ENCODE measurements around the gene COL13A1.
A peak's percentile ranks its signal among the peaks of the same experiment; 100 is the strongest.

The COL13A1 gene

DNA sequence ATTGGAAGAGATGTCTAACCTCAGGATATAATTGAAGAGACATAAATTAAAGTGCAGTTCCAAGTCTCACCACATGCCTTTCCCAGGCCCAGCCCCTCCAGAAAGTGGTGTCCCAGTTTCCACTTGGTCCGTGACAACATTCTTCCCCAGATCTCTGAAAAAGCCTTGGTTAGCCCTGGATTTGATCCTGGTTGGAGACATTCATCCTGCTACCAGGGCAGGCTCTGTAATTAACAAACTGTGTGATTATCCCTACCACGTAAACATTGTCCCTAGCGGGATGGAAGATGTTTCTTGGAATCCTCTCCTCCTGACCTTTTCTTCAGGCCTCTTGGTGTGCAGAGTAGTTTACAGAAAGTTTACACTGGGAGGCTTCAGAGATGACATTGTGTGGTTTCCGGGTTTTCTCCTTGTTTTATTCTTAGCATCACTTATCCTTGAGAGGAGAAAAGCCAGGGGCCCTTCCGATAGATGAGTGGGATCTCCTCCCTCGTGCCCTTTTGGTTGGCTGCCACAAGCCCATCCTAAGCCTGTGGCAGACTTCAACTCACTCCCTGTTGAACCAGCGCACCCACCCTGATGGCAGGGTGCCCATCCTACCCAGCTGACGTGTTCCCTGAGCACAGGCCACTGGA is 83.8 kb downstream of the COL13A1 start:
- no peak for DNase-seq (ENCODE audit: low read depth, low spot score)

DNA sequence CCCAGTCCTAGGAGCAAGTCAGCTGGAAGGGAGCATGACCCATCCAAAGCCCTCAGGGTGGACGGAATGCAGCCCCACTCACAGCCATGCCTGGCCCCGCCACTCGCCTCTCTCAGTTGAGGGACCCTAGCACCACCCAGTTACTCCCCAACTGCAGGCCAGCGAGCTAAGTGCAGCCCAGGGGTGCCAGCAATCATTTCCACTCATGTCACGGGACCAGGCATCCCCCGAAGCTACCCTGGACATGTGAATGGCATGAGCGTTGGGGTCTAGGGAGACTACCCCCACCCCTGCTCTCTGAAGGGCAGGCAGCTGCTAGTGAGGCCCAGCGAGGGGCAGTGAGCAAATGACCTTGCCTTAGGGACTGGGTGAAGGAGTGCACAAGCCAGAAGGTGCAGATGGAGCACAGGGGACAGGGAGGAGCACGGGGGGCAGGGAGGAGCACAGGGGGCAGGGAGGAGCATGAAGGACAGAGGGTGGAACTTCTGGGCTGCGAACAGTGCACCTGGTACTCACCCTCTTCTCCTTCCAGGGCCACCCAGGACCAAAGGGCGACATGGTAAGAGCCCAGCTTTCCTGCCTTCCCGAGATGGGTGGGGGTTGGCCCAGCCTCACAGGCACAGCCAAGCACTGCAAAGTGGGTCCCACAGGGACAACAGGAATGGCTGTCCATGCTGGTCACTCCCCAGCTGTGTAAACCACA is 87.3 kb downstream of the COL13A1 start:
- DNase-seq (ENCODE audit: low read depth, low spot score), result no peak

DNA sequence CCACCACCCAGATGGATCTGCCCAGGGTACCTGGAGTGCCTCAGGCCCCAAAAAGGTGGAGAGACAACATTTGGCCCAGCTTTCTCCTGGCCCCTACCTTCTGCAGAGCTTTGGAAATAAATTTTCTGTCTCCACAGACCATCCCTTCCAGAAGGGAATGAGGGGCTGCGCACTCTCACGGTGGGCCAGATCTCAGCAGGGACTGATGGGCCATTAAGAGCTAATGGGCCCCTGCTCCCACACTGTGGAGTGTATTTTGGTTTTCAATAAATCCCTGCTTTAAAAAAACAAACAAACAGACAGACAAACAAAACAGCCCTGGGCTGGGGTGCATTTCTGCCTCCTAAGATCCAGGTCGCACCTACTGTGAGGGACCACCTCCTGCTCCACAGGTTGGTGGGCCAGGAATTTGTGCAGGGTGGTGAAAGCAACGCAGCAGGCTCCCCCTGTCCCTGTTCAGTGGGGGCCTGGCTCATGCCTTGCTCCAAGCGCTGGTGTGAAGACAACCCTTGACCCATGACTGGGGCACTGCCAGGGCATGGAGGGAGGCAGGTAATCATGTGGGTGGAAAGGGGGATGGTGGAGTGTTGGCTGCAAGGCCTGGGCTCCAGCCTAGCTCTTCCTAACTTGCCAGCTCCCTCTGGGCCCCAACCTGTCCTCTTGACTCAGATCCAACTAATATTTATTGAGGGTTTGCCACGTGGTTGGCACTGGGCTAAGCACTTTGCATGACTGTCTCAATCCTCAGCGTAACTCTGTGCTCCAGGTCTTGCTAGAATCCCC is 88.5 kb downstream of the COL13A1 start:
- DNase-seq (ENCODE audit: low read depth, low spot score), result no peak

DNA sequence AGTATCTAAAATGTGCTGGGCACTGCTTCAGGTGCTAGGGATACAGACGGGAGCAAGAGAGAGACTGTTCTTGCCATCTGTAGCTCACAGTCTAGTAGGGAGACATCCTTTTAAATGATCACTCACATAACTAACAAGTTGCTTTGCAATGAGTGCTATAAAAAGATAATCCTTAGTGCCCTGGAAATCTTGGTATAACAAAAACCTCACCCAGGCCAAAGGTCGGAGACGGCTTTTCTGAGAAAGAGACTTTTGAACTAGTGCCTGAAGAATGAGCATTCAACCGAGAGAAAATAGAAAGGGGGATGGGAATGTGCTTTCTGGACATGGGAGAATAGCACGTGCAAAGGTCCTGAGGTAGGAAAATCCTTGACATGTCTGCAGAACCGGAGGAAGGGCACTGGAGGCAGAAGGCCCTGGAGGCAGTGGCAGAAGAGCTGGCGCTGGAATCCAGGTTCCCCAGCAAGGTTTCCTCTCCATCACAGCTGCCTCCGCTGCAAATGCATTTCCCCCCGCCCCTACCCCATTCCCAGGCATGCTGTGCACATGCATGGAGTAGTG is 89.4 kb downstream of the COL13A1 start:
- no peak for DNase-seq (ENCODE audit: low read depth, low spot score)

DNA sequence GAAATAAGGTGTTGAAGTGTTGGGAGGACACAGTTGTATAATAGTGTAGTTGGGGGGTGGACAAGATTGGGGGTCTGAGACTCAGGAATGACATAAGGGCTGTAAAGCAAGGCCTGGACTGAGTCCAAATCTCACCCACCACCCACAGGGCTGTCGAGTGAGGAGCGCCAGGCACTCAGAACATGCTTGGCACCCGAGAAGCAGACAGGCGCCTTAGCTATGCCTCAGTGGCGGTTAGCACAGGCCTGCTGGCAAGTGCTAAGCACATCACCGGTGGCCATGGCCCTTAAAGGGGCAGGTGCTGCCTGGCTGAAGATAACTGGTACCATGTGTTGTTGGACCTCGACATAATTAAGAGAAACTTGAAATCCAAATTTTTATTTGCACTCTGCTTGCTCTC is 90.7 kb downstream of the COL13A1 start:
- DNase-seq (ENCODE audit: low read depth, low spot score), result no peak

DNA sequence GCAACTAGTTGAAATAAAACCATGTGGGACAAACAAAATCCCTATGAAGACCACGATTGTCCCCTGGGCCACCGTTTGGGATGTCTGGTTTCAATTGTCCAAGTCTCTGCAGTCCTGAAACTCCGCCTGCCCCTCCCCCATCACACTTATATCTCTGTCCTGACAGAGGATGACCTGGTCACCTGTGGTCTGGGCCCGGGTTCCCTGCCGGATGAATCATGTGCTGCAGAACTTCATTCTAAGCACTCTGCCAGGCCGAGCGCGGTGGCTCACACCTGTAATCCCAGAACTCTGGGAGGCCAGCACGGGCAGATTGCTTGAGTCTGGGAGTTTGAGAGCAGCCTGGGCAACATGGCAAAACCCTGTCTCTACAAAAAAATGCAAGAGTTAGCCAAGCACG is 91.1 kb downstream of the COL13A1 start:
- no peak for DNase-seq (ENCODE audit: low read depth, low spot score)

DNA sequence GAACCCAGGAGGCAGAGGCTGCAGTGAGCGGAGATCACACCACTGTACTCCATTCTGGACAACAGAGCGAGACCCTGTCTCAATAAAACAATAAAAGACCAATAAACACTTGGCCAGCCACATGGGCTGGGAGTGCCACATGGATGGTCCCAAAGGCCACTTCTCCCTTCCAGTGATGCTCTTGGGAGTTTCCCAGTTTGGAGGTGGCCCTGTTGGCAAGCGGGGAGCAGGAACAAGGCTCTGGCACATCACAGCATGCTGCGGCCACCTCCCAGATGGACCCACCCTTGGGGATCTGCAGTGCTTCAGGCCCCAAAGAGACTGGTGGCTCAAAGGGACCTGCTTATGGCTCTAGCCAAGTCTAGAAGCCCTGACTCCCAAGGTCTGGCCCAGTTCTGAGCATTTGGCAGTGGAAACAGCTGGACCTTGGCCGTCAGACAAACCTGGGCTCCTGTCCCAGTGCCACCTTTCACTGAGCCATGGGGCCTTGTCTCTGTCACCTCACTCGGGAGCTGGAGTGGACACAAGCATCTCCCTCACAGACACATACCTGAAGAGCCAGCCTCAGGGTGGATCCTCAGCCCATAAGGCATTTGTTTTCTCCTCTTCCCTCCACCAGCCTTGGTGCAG is 91.7 kb downstream of the COL13A1 start:
- DNase-seq (ENCODE audit: low read depth, low spot score), result no peak

DNA sequence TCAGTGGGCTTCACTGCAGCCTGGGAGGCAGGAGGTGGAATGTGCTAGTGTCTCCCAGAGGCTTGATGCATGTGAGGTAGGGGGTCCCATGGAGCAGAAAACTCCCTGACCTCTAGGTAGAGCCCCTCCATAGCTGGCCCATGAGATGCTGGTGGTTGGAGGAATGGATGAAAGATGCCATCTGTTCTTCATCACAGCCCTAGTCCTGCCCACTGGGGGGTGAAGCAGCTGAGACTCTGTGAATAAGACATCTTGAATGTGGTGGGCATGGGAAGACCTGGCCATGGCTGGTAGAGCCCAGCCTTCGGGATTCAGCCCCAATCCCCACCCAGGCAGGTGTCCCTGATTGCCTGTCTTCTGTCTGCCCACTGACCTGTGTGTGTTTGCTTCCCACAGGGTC is 92.5 kb downstream of the COL13A1 start:
- DNase-seq (ENCODE audit: low read depth, low spot score), result no peak

DNA sequence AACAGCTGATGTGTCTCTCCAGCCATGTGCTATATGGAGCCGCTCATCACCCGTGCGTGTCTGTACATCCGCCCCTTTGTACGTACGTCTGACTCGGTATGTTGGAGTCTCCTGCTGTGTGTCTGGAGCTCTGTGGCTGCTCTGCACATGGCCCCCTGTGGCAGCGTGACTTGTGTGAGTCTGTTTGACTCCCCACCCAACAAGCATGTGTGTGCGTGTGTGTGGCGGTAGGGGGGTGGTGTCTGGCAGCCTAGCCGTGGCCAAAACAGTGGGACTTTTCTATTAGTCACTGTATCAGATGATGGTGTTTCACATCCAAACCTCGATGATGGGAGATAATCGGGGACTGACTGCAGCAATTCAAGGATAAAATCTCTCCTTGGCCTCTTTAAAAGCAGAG is 94.1 kb downstream of the COL13A1 start:
- peak; percentile 95 for DNase-seq (ENCODE audit: low read depth, low spot score)

DNA sequence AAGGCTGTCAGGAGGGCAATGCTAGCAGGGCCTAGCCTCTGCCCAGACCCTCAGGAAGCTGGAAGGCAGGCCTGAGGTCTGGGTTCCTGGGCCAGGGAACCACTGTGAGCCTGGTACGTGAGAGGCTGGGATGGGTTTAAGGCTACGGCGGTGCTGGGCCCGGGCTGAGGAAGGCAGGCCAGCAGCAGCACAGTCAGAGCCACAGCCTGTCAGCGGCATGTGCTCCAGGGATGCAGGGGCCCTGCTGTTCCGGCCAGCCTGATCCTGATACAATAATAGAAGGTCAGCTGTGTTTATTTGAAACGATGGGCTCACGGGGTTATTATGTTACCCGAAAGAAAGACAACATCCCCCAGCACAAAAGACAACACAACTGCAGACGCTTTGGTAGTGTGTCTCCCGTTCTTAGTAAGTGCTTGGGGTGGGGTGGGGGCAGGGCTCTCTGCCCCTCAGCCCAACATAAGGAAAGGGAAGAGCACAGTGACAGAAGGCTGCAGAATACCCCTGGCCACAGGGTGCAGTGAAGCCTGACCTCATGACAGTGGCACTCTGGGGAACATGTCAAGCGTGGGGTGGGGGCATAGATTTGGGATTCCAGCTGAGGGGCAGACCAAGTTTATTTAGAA is 95.0 kb downstream of the COL13A1 start:
- peak; percentile 73 for DNase-seq (ENCODE audit: low read depth, low spot score)

DNA sequence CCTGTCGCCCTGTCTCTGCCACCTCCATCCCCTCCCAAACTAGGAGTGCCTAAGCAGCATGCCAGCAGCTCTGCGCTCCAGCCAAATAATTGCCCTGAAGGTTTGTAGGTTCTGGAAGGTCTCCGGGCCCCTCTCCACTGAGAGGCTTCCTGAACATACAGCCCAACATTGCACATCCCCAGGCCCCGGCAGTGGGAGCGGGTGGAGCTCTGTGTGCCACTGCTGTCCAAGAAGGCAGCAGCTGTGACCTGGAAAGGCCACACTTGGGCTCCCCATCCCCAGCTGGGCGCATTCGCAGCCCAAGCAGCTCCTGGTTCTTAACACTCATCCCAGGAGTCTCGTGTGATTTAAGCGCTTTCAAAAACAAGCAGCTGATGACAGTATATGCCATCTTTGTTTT is 95.7 kb downstream of the COL13A1 start:
- no peak for DNase-seq (ENCODE audit: low read depth, low spot score)

DNA sequence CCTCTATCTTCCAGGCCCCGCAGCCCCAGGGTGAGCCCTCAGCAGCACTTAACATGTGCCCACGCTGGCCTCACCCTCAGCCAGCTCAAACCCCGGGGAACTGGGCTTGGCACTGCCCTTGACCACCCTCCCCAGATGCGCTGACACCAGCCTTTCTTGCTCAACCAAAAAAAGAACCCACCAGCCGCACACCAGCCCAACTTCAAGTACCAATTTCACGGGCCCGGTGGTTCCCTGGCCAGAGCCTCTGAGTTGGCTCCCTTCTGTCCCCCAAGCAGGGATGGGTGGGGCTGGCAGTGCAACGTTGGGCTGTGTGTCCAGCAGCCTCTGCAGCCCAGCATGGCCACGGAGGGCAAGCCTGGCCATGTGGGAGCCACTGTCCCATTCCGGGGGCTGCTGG is 96.3 kb downstream of the COL13A1 start:
- no peak for DNase-seq (ENCODE audit: low read depth, low spot score)

DNA sequence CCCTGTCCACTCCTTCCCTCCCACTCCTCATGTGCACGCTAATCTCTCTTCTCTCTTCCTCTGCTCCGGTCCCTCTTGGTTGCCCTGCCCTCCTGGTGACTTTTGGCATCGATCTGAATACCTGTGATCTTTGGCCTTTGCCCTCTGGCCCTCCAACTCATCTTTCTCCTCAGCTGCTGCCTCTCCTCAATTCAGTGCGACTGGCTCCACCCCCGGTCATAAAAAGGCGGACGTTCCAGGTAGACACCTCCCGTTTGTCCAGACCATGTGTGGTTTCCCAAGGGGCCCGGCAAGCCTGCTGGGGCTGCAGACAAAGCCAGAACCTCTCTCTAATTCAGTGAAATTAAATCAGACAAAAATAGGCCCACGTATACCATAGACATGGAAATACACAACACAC is 96.8 kb downstream of the COL13A1 start:
- no peak for DNase-seq (ENCODE audit: low read depth, low spot score)

DNA sequence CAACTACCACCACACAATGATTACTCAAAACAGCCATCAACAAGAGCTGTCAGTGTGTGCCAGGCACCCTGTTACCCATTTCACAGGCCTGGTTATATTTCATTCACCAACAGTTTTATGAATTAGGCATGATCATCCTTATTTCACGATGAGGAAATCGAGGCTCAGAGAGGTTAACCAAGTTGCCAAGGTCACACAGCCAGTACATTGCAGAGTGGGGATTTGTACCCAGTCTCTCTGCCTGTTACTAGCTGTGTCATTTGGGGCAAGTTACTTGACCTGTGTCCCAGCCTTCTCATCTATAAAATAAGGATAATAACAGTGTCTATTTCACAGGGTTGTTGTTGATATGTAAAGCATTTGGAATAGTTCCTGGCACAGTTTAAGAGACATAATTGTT is 97.2 kb downstream of the COL13A1 start:
- no peak for DNase-seq (ENCODE audit: low read depth, low spot score)

DNA sequence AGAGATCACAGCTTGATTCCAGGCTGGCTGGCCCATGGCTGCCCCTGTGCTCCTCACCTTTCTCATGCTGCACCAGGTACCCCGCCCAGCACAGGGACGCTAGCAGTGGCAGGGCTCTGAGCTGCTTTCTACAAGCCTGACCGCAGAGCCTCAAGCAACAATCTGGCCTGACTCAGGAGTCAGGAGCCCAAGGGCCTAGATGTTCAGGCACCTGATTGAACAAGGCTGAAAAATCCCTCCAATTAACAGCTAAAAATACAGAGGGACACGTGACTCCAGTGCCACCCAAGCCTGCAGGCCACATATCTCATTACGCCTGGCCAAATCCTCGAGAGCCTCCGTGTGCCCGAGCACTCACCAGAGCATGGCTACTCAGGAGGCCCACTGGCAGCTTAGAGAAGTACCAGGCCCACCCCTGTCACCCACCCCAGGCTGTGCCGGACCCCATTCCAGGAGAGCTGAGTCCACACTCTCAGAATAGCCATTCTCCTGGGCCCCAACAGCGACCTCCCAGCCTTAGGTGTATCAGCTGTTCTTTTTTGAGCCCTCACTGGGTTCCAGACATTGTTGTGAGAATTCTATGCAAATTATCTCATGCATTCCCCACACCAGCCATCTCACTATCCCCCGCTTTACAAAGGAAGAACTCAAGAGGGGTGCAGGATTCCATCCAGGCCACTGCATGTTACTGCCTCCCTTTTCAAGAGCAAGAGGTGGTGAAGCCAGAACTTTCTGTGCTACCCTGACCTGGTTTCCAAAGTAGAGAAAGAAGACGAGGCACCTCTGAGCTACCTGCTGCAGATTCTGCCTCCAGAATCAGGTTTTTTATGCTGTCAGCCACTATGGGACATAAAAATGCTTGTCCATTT is 98.3 kb downstream of the COL13A1 start:
- DNase-seq (ENCODE audit: low read depth, low spot score), result no peak

DNA sequence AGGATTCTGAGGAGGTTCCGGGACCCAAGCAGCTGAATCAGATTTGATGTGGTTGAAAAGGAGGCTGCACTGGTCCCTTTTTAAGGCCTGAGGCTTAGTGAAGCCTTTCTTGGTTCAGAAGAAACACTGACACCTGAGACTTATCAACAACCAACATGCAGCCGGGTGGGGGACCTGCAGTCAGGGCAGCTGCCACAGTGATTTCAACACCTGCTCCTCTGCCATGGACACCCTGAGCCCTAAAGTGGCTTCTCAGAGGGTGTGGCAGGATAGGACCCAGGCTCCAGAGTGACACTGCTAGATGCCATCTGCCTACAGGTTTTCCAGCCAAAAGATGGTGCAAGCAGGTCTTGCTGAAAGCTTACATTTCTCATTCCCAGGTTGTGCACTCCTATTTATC is 99.3 kb downstream of the COL13A1 start:
- DNase-seq (ENCODE audit: low read depth, low spot score), result no peak

DNA sequence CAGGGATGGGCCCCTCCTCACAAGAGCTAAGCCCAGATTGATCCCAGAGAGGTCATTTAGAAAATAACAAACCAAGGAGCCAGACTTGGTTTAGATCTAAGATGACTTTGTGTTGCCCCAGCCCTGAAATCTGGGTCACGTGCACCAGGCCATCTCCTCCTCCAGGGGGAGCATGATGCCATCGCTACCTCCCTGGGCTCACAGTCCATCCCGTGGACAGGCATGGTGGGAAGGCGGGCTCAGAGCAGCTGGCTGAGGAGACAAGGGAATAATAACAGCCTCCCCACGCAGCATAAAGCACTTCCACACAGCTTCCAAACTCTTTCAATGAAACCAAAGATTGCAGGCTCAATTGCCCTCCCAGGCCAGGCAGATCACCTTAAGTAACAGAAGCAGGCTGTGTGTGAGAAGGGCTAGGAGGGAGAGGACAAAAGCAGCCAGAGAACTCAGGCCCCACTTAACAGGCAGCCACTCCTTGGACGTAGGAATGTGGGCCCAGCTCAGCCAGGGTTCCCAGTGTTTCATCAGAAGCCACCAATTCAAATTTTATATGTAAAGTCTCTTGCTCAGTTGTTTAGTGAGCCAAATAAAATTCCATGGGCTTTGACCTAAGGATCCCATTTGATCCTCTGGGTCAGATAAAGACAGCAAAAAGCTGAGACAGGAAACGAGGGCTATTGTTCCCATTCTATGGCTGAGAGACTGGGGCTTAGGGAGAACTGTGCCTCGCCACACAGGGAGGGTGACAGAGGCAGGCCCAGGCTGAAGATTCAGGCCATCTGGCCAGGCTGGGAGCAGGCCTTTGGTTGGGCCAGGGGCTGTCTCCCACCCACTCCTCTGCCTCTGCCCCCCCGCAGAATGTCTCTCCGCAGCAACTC is 100.2 kb downstream of the COL13A1 start:
- DNase-seq (ENCODE audit: low read depth, low spot score), result no peak

DNA sequence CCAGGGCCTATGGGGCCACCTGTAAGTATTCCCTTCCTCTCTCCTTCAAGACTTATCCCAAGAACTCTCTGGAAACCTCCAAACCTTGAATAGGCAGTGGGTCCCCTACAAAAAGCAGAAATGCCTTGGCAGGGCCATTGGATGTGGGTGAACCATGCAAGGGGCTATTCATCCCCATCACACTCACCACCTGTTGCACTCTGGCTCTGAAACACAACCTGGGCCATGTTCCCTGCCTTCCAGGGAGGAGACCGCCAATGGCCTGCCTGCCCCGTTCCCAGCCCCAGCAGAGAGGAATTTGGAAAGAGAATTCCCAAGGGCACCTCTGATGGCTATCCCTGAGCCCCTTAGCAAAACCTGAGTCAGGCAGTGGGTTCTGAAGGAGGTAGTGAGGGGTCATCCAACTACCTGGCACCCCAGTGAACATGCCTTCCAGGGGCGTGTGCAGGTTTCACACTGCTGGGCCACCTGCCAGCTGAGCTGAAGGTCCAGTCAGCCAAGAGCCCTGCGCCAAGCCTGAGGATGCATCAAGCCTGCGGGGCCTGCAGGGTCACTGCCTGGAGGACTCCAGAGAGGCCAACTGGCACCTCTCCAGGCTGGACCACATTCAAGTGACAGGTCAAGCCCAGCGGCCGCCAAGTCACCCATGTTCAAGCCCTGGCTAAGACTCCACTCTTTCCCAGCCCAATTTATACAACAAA is 101.3 kb downstream of the COL13A1 start:
- no peak for DNase-seq (ENCODE audit: low read depth, low spot score)

DNA sequence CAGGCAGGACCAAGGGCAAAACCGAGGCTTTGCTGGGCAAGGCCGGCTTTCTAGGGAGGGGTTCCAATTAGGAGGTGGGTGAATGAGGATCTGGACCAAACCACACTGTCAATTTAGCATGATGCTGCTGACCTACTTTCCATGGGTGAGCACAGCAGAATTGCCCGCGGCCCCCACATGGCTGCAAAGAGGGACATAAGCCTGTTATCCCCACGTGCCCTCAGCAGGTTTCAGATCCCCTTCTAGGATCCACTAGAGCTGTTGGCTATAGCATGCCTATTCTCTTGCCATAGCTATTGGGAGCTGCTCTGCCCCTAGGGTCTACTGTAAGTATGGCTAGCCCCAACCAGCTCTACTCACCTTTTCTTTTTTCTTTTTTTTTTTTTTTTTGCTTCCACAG is 102.8 kb downstream of the COL13A1 start:
- DNase-seq (ENCODE audit: low read depth, low spot score), result no peak
